Heart left ventricle (tissue), 13 donors: ENCODE data around the gene SLC7A4.

Source experiments
- CTCF ChIP-seq, 12 donors: fragments of 200-600 bp; sonication (generic) in 4 of 12; IDR thresholded peaks; one replicate each; pipeline versions ENCODE4 v1.5.0 to v1.8.0; 2018 to 2022; ENCODE audit warnings: antibody characterized with exemption in 12 of 12, mild to moderate bottlenecking in 5 of 12
- POLR2A ChIP-seq, 2 donors: fragments of 450-650 bp; IDR thresholded peaks; one replicate each; pipeline ENCODE4 v1.6.1; 2017; ENCODE audit warnings: antibody characterized with exemption in 2 of 2, mild to moderate bottlenecking in 2 of 2, moderate library complexity in 2 of 2
- donor health status: ischemic (EF 13 %, LVEDD 7.1; RV severe dilation, severe dysfunction).
- donor health status: DM: no; HTN: yes; CAD: no.
- donor health status: DM: no; HTN: no; CAD: no.
- donor health status: ischemic (EF 25% LVEDD 6.9; RV normal size, moderate dysfunction).
- donor health status: ischemic (EF 25% LVEDD 5.7; RV mildly dilated, moderate dysfunction).
- donor health status: ischemic (EF 35%, LVEDD 5.7; RV mildly dilated, moderate dysfunction).
- donor health status: nonischemic (EF 11% LVEDD 7.7; RV severe dilation, severe dysfunction).
- donor health status: DM: yes; HTN: yes; CAD: no.
- donor health status: PGD.
- donor health status: ischemic (EF 29% LVEDD 5.4; RV normal size, mild dysfunction).
- donor health status: nonischemic (EF 23%, LVEDD 6.1; RV moderate dilation, normal function).

DNA sequence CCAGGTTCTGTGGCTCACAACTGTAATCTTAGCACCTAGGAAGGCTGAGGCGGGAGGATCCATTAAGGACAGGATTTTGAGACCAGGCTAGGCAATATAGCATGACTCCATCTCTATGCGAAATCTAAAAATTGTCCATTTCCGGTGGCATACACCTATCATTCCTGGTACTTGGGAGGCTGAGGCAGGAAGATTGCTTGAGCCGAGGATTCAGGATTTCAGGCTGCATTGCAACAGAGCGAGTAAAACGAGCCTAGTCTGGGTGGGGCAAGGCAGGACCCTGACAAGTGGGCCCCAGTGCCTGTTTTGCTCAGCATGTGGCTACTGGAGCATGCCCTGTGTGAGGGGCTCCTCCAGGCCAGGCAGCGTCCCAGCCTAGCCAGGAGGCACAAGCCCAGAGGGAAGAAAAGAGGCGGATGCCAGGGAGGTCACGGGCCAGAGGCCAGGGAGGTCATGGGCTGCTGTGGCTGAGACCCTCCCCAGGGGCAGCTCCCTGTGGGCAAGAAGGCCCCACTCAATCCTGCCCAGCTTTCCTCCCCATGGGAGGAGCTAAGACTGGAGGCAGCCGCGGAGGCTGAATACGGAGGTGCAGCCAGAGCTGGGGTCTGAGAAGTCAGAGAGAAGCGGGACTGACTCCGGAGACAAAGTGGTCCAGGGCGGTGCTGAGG is 21.8 kb upstream of the SLC7A4 start:
- TF ChIP-seq CTCF (IDR thresholded peaks at IDR 0.05) (no peak), POLR2A (IDR thresholded peaks at IDR 0.05) (no peak)
